OCI-LY7 (cell line): Measurements from ENCODE around the gene HOXC6.

Experiments used
- CTCF ChIP-seq: fragments of 200-600 bp; sonication (generic); conservative IDR thresholded peaks from 2 replicates; pipeline ENCODE4 v1.5.1; 2014; ENCODE audit warnings: mild to moderate bottlenecking, antibody characterized with exemption, low read length, moderate library complexity, mixed read lengths
- EZH2phosphoT487 ChIP-seq: fragments of 200-600 bp; sonication (generic); IDR thresholded peaks from 2 replicates; pipeline ENCODE4 v1.6.1; 2018; ENCODE audit warnings: low read depth, borderline replicate concordance, mild to moderate bottlenecking, mixed run types, antibody characterized with exemption, low read length, moderate library complexity, mixed read lengths

- TF ChIP-seq CTCF (no peak), EZH2phosphoT487 (no peak)
Measured at GRCh38 chr12:54011665-54012532, 16.3 kb upstream of the HOXC6 start.
